GM12873 (cell line): ENCODE data around the gene FHOD3.

Experiments
- TF ChIP-seq, protein P1 (sequence below): IDR thresholded peaks from 2 replicates; pipeline ENCODE4 v1.5.1; 2012; ENCODE audit warnings: low read depth, mild to moderate bottlenecking, moderate library complexity, low read length, control low read depth; ENCODE audit not compliant: insufficient read depth; ENCODE audit errors: missing control alignments

Gene FHOD3

GRCh38 chr18:36811955-36812354 is 514.4 kb downstream of the FHOD3 start:
- TF ChIP-seq, protein P1, sequence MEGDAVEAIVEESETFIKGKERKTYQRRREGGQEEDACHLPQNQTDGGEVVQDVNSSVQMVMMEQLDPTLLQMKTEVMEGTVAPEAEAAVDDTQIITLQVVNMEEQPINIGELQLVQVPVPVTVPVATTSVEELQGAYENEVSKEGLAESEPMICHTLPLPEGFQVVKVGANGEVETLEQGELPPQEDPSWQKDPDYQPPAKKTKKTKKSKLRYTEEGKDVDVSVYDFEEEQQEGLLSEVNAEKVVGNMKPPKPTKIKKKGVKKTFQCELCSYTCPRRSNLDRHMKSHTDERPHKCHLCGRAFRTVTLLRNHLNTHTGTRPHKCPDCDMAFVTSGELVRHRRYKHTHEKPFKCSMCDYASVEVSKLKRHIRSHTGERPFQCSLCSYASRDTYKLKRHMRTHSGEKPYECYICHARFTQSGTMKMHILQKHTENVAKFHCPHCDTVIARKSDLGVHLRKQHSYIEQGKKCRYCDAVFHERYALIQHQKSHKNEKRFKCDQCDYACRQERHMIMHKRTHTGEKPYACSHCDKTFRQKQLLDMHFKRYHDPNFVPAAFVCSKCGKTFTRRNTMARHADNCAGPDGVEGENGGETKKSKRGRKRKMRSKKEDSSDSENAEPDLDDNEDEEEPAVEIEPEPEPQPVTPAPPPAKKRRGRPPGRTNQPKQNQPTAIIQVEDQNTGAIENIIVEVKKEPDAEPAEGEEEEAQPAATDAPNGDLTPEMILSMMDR, result no peak

- TF ChIP-seq, protein P1, result no peak
These were observed 515.2 kb downstream of the FHOD3 start for GRCh38 chr18:36812678-36813077.

DNA sequence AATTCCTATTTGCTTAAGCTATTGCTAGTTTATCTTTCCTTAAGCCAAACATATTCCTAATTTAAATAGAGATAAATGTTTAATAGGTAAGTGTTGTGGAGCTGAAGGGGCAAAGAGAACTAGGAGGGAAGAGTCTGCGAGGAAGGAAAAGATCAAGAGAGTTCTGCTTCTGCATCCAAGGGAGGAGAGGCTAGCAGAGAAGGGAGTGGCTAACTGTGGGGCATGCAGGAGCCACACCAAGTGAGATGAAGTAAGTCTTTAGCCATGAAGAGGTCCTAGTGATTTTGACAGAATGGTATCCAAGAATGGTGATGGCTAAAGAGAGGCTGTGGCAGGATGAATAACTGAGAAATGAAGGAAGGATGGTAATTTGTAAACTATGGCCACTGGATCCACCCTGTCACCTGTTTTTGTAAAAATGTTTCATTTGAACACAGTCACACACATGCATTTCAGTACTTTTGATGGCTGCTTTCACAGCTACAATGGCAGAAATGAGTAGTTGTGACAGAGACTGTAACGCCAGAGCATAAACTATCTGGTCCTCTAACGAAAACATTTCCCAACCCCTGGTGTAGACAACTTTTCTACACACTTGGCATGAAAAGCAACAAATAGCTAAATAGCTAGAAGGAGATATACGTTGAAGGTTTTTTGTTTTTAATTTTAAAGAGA is 515.7 kb downstream of the FHOD3 start:
- TF ChIP-seq, protein P1, result no peak

- TF ChIP-seq, protein P1, result no peak
These were observed 516.3 kb downstream of the FHOD3 start for GRCh38 chr18:36813824-36814223.

GRCh38 chr18:36814994-36815393 is 517.5 kb downstream of the FHOD3 start:
- TF ChIP-seq, protein P1, result no peak

DNA sequence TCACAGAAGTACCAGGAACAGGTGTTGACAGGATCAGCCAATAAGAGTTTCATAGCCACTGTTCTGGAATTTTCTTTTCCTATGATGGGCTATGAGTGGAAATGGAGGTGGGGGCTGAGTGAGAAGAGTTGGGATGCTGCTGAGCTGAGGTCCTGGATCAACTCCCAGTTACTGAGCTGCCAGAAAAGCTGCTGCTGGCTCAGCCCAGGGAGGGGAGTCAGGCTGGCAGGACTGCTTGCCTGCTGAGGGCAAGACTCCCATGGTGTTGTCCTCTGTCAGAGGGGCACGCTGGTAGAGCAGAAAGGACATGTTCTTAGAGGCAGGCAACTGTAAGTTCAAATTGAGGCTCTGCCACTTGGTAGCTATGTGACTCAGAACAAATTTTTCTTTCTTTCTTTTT is 519.5 kb downstream of the FHOD3 start:
- TF ChIP-seq, protein P1, result no peak

DNA sequence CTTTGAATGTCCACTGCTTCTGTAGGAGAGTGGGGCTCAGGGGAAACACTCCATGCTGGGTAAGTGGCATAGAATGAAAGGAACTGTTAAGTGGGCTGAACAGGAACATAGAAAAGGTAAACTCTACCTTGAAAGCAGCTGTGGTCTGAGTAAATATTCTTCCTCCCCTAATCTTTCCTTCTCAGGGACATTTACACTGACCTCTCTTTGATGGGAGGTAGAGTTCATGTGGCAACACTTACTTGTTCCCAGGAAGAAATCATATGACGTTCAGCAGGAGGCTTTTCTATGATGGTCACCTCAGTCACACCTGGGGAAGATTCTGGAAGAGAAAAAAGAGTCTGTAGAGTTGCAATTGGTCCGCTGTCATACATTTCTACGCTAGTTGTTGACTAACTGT is 521.1 kb downstream of the FHOD3 start:
- TF ChIP-seq, protein P1, result no peak

DNA sequence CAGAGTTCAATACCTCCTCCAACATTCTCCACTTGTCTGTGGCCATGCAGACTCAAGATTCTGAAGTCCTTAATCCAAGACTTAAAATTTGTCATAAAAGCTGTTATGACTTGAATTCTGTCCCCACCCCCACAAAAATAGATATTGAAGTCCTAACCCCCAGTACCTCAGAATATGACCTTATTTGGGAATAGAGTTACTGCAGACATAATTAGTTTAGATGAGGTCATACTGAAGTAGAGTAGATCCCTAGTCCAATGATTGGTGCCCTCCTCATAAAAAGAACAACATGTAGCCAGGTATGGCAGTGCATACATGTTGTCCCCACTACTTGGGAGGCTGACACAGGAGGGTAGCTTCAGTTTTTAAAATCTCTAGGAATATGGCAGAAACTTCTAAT is 522.1 kb downstream of the FHOD3 start:
- TF ChIP-seq, protein P1, result no peak
